HG03558 (cell line): ENCODE results near the gene RAPGEF2.

Experiments used
- ATAC-seq: cut with Tn5 transposase; IDR thresholded peaks from one replicate; pipeline ENCODE4 v1.9.1; 2021; ENCODE audit warnings: moderate number of reproducible peaks; ENCODE audit not compliant: unreplicated experiment; ENCODE audit errors: extremely low read depth

The RAPGEF2 gene

GRCh38 chr4:159129814-159130550 lies 27.1 kb downstream of the RAPGEF2 start:
- ATAC-seq = no peak

GRCh38 chr4:159131564-159131963 lies 28.7 kb downstream of the RAPGEF2 start:
- no peak for ATAC-seq

GRCh38 chr4:159134429-159134828 lies 31.6 kb downstream of the RAPGEF2 start:
- ATAC-seq = no peak

- no peak for ATAC-seq
Measured at GRCh38 chr4:159137176-159137575, 34.3 kb downstream of the RAPGEF2 start.

GRCh38 chr4:159138436-159138835 lies 35.6 kb downstream of the RAPGEF2 start:
- no peak for ATAC-seq

- no peak for ATAC-seq
Measured at GRCh38 chr4:159141193-159141592, 38.3 kb downstream of the RAPGEF2 start.

GRCh38 chr4:159142241-159142640 lies 39.4 kb downstream of the RAPGEF2 start:
- no peak for ATAC-seq

GRCh38 chr4:159142681-159143384 lies 40.0 kb downstream of the RAPGEF2 start:
- no peak for ATAC-seq

GRCh38 chr4:159143687-159144086 lies 40.8 kb downstream of the RAPGEF2 start:
- ATAC-seq = no peak

GRCh38 chr4:159144112-159144694 lies 41.3 kb downstream of the RAPGEF2 start:
- no peak for ATAC-seq

GRCh38 chr4:159145318-159145991 lies 42.6 kb downstream of the RAPGEF2 start:
- ATAC-seq = no peak

- no peak for ATAC-seq
Measured at GRCh38 chr4:159145992-159146330, 43.1 kb downstream of the RAPGEF2 start.

- ATAC-seq = no peak
Measured at GRCh38 chr4:159146488-159146887, 43.6 kb downstream of the RAPGEF2 start.

- no peak for ATAC-seq
Measured at GRCh38 chr4:159148441-159148840, 45.6 kb downstream of the RAPGEF2 start.

GRCh38 chr4:159149666-159150065 lies 46.8 kb downstream of the RAPGEF2 start:
- no peak for ATAC-seq

GRCh38 chr4:159150396-159150795 lies 47.5 kb downstream of the RAPGEF2 start:
- no peak for ATAC-seq

- ATAC-seq = no peak
Measured at GRCh38 chr4:159150821-159151390, 48.0 kb downstream of the RAPGEF2 start.

GRCh38 chr4:159151689-159152088 lies 48.8 kb downstream of the RAPGEF2 start:
- no peak for ATAC-seq

- no peak for ATAC-seq
Measured at GRCh38 chr4:159152181-159152580, 49.3 kb downstream of the RAPGEF2 start.

GRCh38 chr4:159153669-159154068 lies 50.8 kb downstream of the RAPGEF2 start:
- ATAC-seq = no peak

- no peak for ATAC-seq
Measured at GRCh38 chr4:159155119-159155518, 52.2 kb downstream of the RAPGEF2 start.
